RWPE2 (cell line): ENCODE results near the gene DSCAML1.

Experiments
- ATAC-seq: fragments of 200-7000 bp; cut with Tn5 transposase; 3 replicates; pipeline ENCODE4 v1.9.1; 2021; ENCODE audit warnings: low read depth
- DNase-seq: peaks from one replicate; pipeline ENCODE4 v3.0.0-alpha.2; 2020; ENCODE audit warnings: low spot score
- H3K27ac ChIP-seq: fragments of 450-650 bp; 2 replicates; pipeline ENCODE4 v1.5.1; 2017; ENCODE audit warnings: mild to moderate bottlenecking; ENCODE audit not compliant: poor library complexity, severe bottlenecking
- H3K27me3 ChIP-seq: fragments of 250-450 bp; sonication (Bioruptor Pico); 2 replicates; pipeline ENCODE4 v1.5.1; 2021; ENCODE audit warnings: mild to moderate bottlenecking, moderate library complexity; ENCODE audit not compliant: insufficient read depth, poor library complexity, severe bottlenecking
- H3K36me3 ChIP-seq: fragments of 250-450 bp; sonication (Bioruptor Pico); 2 replicates; pipeline ENCODE4 v1.5.1; 2020; ENCODE audit warnings: low read depth, mild to moderate bottlenecking, moderate library complexity
- H3K4me1 ChIP-seq: fragments of 250-450 bp; sonication (Bioruptor Pico); 2 replicates; pipeline ENCODE4 v1.5.1; 2021; ENCODE audit warnings: mild to moderate bottlenecking, moderate library complexity; ENCODE audit not compliant: insufficient read depth, poor library complexity, severe bottlenecking
- H3K4me3 ChIP-seq: fragments of 250-450 bp; sonication (Bioruptor Pico); 2 replicates; pipeline ENCODE4 v1.5.1; 2021; ENCODE audit warnings: mild to moderate bottlenecking, moderate library complexity; ENCODE audit not compliant: severe bottlenecking
- H3K9me3 ChIP-seq: fragments of 250-450 bp; sonication (Bioruptor Pico); 2 replicates; pipeline ENCODE4 v1.5.1; 2021; ENCODE audit warnings: mild to moderate bottlenecking, moderate library complexity; ENCODE audit not compliant: severe bottlenecking
- TF ChIP-seq, protein P1 (sequence below): fragments of 450-650 bp; IDR thresholded peaks from one replicate; pipeline ENCODE4 v1.5.1; 2017; ENCODE audit warnings: mild to moderate bottlenecking, moderate library complexity; ENCODE audit not compliant: poor library complexity, severe bottlenecking

The DSCAML1 gene

DNA sequence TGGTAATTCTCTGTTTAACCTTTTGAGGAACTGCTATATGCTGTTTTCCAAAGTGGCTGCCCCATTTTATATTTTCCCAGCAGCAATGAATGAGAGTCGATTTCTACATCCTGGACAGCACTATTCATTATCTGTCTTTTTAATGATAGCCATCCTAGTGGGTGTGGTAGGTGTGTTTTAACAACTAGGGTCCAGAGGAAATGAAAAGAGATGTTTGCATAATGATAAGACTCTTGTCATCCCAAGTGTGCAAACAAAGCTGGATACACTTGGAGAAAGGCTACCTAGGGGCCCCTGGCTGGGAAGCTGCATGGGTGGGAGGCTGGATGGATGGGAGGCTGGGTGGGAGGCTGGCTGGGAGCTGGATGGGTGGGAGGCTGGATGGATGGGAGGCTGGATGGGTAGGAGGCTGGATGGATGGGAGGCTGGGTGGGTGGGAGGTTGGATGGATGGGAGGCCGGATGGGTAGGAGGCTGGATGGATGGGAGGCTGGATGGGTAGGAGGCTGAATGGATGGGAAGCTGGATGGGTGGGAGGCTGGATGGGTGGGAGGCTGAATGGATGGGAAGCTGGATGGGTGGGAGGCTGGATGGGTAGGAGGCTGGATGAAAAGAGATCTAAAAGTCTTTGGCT is 158.0 kb downstream of the DSCAML1 start:
- TF ChIP-seq, protein P1, sequence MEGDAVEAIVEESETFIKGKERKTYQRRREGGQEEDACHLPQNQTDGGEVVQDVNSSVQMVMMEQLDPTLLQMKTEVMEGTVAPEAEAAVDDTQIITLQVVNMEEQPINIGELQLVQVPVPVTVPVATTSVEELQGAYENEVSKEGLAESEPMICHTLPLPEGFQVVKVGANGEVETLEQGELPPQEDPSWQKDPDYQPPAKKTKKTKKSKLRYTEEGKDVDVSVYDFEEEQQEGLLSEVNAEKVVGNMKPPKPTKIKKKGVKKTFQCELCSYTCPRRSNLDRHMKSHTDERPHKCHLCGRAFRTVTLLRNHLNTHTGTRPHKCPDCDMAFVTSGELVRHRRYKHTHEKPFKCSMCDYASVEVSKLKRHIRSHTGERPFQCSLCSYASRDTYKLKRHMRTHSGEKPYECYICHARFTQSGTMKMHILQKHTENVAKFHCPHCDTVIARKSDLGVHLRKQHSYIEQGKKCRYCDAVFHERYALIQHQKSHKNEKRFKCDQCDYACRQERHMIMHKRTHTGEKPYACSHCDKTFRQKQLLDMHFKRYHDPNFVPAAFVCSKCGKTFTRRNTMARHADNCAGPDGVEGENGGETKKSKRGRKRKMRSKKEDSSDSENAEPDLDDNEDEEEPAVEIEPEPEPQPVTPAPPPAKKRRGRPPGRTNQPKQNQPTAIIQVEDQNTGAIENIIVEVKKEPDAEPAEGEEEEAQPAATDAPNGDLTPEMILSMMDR, result no peak
- ATAC-seq, result no peak
- H3K27me3 ChIP-seq, result peaks cover 19% of the 10 kb centered on the region
- H3K9me3 ChIP-seq, result no peaks in the 10 kb centered on the region
- no peak for DNase-seq
- H3K36me3 ChIP-seq, result no peaks in the 10 kb centered on the region
- H3K4me3 ChIP-seq, result no peak overlapping the region
- no peak overlapping the region for H3K27ac ChIP-seq
- H3K4me1 ChIP-seq, result no peaks in the 10 kb centered on the region

DNA sequence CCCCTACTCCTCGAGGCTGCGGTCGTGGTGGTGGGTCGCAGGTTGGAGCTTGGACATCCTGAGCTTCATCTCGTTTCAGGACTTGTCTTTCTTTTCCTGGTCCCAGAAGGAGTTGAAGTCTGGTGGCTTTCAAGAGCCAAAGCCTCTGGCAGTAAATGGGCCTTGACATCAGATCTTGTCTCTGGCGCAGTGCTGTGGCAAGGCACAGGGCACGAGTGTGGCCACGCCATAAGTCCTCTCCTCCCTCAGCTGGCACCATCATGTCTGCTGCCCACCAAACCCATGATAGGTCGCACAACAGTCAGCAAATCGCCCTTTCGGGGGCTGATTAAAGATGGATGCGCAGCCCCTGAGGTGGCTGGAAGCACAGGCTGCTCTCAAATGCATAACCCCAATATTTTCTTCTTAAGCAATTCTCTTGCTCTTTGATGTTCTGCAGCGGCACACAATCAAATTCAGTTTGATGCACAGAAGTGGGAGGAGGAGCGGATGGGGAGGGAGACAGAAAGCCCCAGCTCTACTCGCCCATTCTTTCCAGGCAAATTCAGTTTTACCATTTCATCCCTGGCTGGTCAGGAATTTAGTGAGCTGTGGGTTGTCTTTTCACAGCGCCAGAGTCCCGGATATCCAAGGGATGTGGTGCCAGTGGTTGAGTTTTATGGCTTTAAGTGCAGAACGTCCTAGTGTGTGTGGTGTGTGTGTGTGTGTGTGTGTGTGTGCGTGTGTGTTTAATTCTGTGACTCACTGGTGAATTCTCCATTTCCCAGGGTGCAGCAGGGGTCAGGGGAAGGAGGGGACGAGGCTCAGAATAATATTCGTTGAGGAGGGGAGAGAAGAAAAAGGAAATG is 162.0 kb downstream of the DSCAML1 start:
- Histone ChIP-seq H3K27me3 (no peaks in the 10 kb centered on the region), H3K27ac (no peak overlapping the region), H3K9me3 (no peaks in the 10 kb centered on the region), H3K4me1 (no peaks in the 10 kb centered on the region), H3K36me3 (no peaks in the 10 kb centered on the region), H3K4me3 (no peak overlapping the region)
- no peak for ATAC-seq
- TF ChIP-seq, protein P1, result no peak
- no peak for DNase-seq

DNA sequence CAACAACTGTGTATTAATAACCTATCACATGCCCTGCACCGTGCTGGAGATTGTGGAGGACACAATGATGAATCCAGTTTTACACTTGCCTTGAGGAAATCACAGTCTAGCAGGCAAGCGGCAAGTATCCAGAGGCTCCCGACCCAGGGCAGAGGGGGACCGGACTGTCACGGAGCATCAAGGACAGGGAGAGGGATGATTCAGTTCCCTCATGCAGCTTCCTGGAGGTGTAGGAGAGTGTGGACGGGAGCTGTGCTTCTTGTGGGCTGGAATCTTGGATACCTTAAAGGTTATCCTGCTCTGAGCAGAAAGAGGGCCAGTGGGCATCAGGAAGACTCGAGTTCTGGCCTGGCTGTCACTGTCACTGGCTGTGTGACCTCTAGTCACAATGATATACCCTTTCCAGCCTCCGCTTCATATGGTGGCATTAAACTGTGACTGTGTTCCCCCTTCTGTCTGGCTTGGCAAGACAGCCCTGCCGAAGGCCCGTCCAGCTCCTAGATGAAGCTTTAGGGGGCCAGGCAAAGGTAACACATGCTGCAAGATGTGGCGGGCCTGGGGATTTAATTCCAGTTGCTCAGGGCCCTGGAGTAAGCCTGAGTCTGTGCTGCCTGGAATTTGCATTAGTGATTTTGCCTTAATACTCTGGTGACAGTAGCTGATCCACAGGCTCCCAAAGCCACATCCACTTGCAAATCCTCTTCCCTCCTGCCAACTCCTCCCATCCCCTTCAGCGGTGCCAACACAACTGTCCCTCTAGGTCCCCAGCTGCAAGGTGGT is 162.8 kb downstream of the DSCAML1 start:
- H3K9me3 ChIP-seq, result no peaks in the 10 kb centered on the region
- H3K4me3 ChIP-seq, result no peak overlapping the region
- DNase-seq (no peak), ATAC-seq (no peak)
- H3K36me3 ChIP-seq, result no peaks in the 10 kb centered on the region
- H3K27me3 ChIP-seq, result no peaks in the 10 kb centered on the region
- TF ChIP-seq, protein P1, result no peak
- no peaks in the 10 kb centered on the region for H3K4me1 ChIP-seq
- no peak overlapping the region for H3K27ac ChIP-seq

DNA sequence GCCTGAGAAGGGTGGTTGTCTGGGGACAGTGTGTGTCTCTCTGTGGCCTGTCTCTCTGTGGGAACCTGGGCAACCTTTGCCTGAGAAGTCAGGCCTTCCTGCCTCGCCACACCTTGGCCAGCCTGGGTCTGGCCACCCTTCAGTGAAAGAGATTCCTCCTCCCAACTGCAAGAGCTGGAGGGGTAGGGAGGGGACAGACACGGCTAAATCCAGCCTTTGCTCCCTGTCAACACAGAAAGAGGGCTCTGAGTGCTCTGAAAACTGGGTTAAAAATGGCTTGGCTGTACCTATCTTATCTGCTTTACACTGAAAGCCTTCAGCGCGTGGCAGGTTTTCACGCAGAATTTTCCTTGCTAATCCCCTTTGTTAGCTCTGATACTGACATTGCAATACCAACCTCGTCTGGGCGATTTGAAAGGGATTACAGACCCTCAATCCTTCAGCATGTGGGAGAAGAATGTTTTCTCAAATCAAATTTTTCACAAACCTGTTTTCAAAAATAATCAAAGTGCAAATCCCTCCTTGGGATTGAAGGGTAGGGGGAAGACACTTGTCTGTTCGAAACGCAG is 163.7 kb downstream of the DSCAML1 start:
- no peak for DNase-seq
- H3K4me3 ChIP-seq, result no peak overlapping the region
- H3K27ac ChIP-seq, result no peak overlapping the region
- ATAC-seq, result no peak
- no peaks in the 10 kb centered on the region for H3K36me3 ChIP-seq
- H3K4me1 ChIP-seq, result no peaks in the 10 kb centered on the region
- TF ChIP-seq, protein P1, result no peak
- H3K9me3 ChIP-seq, result no peaks in the 10 kb centered on the region
- H3K27me3 ChIP-seq, result no peaks in the 10 kb centered on the region
